Aorta (tissue), 5 donors: ENCODE data around the gene GRK1. TPM values are rescaled to one million over a fixed set of nuclear protein-coding genes. Genes with fewer than 3 reads are reported as not detected.
"Not testable (repeated sequence)": the region's sequence is repeated elsewhere in the genome, so short reads cannot be mapped to it uniquely, and the experiment has no call there.

Experiments
- ATAC-seq: fragments of 200-7000 bp; cut with Tn5 transposase; one replicate; pipeline ENCODE4 v1.9.1; 2022; ENCODE audit warnings: moderate library complexity; ENCODE audit not compliant: low FRiP score
- DNase-seq, 2 donors: peaks; one replicate each; pipeline ENCODE4 v3.0.0-alpha.2; 2020
- H3K27ac ChIP-seq, 2 donors: one replicate each; pipeline ENCODE4 v1.5.1; 2013; ENCODE audit warnings: low read length in 2 of 2, mild to moderate bottlenecking in 2 of 2, moderate library complexity in 2 of 2, control low read depth in 1 of 2, inconsistent platforms in 1 of 2, low read depth in 1 of 2
- H3K27me3 ChIP-seq, 2 donors: one replicate each; pipeline ENCODE4 v1.6.1; 2013; ENCODE audit warnings: control low read depth in 1 of 2, low read length in 1 of 2, mild to moderate bottlenecking in 1 of 2, moderate library complexity in 1 of 2; ENCODE audit not compliant: insufficient read depth in 2 of 2, control insufficient read depth in 1 of 2
- H3K36me3 ChIP-seq, 2 donors: one replicate each; pipeline ENCODE4 v1.6.1; 2013; ENCODE audit warnings: control low read depth in 1 of 2, low read length in 1 of 2, mild to moderate bottlenecking in 1 of 2; ENCODE audit not compliant: insufficient read depth in 2 of 2, control insufficient read depth in 1 of 2
- H3K4me1 ChIP-seq, 2 donors: one replicate each; pipeline ENCODE4 v1.6.1; 2013; ENCODE audit warnings: low read length in 2 of 2, control low read depth in 1 of 2, mild to moderate bottlenecking in 1 of 2, moderate library complexity in 1 of 2; ENCODE audit not compliant: insufficient read depth in 2 of 2, control insufficient read depth in 1 of 2
- H3K4me3 ChIP-seq, 2 donors: one replicate each; pipeline ENCODE4 v1.5.1; 2013; ENCODE audit warnings: low read length in 2 of 2, control low read depth in 1 of 2, mild to moderate bottlenecking in 1 of 2
- H3K9me3 ChIP-seq: one replicate; pipeline ENCODE4 v1.6.1; 2013; ENCODE audit warnings: mild to moderate bottlenecking, low read length; ENCODE audit not compliant: control insufficient read depth
- WGBS, 2 donors: extraction: QIAGEN DNeasy Blood & Tissue Kit; methylation state at CpG; one replicate each; pipeline ENCODE4 v1.1.7; 2013; 5-methylcytosine and 5-hydroxymethylcytosine counted together
- intact Hi-C, 2 donors: fragments of 100-400 bp; cut with DNase I; formaldehyde crosslinking; loops; one replicate each; pipeline versions ENCODE4 v1.14.2 to v1.15.0; 2022
- polyA plus RNA-seq, 2 donors: library from polyadenylated mRNA; stranded (reverse); fragments of 200-250 nt; gene quantifications; one replicate each; pipeline ENCODE4 v1.2.3, GENCODE V29; 2013
- total RNA-seq, 2 donors: library from RNA; stranded (reverse); fragmentation: NEBNext Ultra II Directional; extraction: Animal tissue kit (Norgen Biotek cat#: 25700); gene quantifications; one replicate each; pipeline ENCODE4 v1.2.1, GENCODE V29; 2021
- donor health status: healthy with polysubstance abuse.
- donor health status: Bipolar disorder and iron deficiency.
- donor health status: DM: no; HTN: no; CAD: no.
- donor health status: DM: no; HTN: no; CAD: no.
- donor health status: DM: yes; HTN: yes; CAD: no.

The GRK1 gene
- total and polyA plus RNA-seq, 4 donors = 0.10 TPM; not detected in 3

DNA sequence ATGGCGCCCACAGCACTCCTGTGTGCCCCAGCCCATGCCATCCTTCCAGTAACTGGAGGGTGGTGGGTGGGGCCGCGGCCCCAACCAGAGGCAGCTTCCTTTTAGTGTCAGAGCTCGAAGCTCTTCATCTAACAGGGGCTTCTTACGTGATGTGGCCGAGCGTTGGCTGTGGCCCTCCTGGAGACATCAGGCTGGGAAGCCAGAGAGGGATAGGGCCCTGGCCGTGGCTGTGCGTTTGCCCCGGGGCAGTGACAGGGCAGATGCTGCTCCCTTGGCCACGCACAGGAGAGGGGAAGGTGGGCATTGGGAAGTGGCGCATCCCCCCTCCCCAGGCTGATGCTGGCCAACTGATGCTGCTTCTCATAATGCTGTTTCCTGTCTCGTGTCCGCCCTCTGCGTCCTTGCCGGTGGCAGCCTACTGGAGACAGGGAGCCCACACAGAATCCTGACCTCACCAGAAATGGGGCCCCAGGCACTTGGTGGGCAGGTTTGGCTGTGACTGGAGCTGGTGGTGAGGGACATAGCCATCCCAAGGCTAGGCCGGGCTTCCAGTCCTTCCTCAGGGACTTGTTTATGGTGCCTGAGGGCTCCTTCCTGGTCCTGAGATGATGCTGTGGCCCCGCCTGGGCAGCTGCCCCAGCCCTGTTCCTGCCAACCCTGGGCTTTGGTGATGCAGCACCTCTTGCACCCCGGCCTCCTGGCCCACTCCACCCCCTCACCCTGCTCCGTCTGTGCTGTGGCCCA lies 43.4 kb upstream of the GRK1 start:
- whole genome bisulfite sequencing, 2 donors = 92 to 96% methylated on average over 20 of the region's 20 CpGs
- no peak overlapping the region for H3K27ac ChIP-seq
- DNase-seq (peak; percentile 46 to 69), ATAC-seq (peak; percentile 36)
- H3K4me1 ChIP-seq = no peaks in the 10 kb centered on the region
- no peaks in the 10 kb centered on the region for H3K9me3 ChIP-seq
- intact Hi-C loops = no loop called here
- H3K4me3 ChIP-seq = no peak overlapping the region
- no peaks in the 10 kb centered on the region for H3K36me3 ChIP-seq
- H3K27me3 ChIP-seq = no peaks in the 10 kb centered on the region

DNA sequence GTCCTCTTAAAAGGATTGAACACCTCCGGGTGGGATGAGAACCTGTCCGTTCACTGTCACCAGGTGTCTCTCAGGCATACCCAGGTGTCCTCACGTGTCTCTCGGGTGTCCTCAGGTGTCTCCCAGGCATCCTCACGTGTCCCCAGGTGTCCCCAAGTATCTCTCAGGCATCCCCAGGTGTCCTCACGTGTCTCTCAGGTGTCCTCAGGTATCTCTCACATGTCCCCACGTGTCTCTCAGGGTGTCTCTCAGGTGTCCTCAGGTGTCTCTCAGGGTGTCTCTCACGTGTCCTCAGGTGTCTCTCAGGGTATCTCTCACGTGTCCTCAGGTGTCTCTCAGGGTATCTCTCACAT lies 42.8 kb upstream of the GRK1 start:
- intact Hi-C loops = no loop called here
- ATAC-seq (no peak), DNase-seq (peak in 1 of 2 donors; percentile 52)
- Histone ChIP-seq H3K9me3 (no peaks in the 10 kb centered on the region), H3K4me1 (no peaks in the 10 kb centered on the region), H3K27me3 (no peaks in the 10 kb centered on the region), H3K27ac (no peak overlapping the region), H3K4me3 (no peak overlapping the region), H3K36me3 (no peaks in the 10 kb centered on the region)
- 90 to 98% methylated on average over 9 of the region's 9 CpGs for WGBS, 2 donors

DNA sequence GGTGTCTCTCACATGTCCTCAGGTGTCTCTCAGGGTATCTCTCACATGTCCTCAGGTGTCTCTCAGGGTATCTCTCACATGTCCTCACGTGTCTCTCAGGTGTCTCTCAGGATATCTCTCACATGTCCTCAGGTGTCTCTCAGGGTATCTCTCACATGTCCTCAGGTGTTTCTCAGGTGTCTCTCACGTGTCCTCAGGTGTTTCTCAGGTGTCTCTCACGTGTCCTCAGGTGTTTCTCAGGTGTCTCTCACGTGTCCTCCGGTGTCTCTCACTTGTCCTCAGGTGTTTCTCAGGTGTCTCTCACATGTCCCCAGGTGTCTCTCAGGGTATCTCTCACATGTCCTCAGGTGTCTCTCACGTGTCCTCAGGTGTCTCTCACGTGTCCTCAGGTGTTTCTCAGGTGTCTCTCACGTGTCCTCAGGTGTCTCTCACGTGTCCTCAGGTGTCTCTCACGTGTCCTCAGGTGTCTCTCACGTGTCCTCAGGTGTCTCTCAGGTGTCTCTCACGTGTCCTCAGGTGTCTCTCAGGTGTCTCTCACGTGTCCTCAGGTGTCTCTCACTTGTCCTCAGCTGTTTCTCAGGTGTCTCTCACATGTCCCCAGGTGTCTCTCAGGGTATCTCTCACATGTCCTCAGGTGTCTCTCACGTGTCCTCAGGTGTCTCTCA lies 42.2 kb upstream of the GRK1 start:
- H3K27ac ChIP-seq, H3K27me3 ChIP-seq, H3K36me3 ChIP-seq, ATAC-seq, H3K4me1 ChIP-seq, intact Hi-C loops, H3K4me3 ChIP-seq, H3K9me3 ChIP-seq: not testable (repeated sequence)
- 89 to 92% methylated on average over 14 of the region's 14 CpGs for WGBS, 2 donors
- DNase-seq = peak in 1 of 2 donors; percentile 12

DNA sequence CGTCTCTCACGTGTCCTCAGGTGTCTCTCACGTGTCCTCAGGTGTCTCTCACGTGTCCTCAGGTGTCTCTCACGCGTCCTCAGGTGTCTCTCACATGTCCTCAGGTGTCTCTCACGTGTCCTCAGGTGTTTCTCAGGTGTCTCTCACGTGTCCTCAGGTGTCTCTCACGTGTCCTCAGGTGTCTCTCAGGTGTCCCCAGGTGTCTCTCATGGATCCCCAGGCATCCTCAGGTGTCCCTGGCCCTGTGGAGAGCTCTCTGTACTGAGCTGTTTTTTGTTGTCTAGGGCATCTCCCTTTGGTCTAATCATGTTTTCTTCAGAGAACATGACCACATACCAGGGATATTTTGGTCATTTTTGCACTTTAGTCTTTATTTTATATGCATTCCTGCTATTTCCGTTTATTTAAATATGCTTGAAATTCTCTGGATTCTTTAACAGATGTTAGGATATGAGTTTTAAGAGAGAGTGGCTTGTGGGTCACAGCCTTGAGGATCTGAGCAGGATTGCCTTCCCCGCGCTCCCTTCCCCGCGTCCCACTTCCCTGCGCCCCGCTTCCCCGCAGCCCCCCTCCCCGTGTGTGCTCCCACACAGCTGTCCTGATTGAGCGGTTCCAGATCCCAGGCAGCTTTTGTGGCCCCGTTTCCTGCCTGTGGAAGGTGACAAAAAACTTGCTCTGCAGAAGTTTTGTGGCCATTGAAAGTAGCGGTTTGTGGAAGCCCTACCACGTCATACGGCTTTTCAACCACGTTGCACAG lies 40.9 kb upstream of the GRK1 start:
- Histone ChIP-seq H3K27ac (no peak overlapping the region), H3K4me3 (no peak overlapping the region), H3K36me3 (no peaks in the 10 kb centered on the region), H3K27me3 (no peaks in the 10 kb centered on the region), H3K4me1 (no peaks in the 10 kb centered on the region), H3K9me3 (no peaks in the 10 kb centered on the region)
- WGBS, 2 donors = 54 to 58% methylated on average over 24 of the region's 24 CpGs
- intact Hi-C loops = no loop called here
- ATAC-seq = no peak
- peak; percentile 35 to 53 for DNase-seq

DNA sequence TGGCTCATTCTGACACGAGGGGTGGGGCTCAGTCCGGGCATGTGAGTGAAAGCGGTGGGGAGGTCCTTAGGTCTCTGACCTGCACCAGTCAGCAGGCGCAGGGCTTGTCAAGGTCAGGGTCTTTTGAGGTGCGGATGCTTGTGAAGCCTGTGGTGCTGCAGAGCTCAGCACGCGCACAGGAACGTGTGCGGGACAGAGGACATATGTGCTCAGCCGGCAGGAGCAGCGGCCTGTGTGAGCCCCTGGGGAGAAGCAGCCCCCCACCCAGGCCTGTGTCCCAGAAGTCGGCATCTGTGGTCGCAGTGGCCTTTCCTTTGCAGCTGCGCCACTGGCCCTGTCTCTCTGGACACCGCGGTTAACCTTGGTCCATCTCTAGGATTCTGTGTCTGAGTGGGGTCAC lies 39.9 kb upstream of the GRK1 start:
- peak; percentile 20 to 61 for DNase-seq
- no peak overlapping the region for H3K4me3 ChIP-seq
- intact Hi-C loops = no loop called here
- H3K36me3 ChIP-seq = no peaks in the 10 kb centered on the region
- no peaks in the 10 kb centered on the region for H3K9me3 ChIP-seq
- no peaks in the 10 kb centered on the region for H3K4me1 ChIP-seq
- no peak overlapping the region for H3K27ac ChIP-seq
- 86 to 90% methylated on average over 16 of the region's 16 CpGs for whole genome bisulfite sequencing, 2 donors
- ATAC-seq = no peak
- no peaks in the 10 kb centered on the region for H3K27me3 ChIP-seq

DNA sequence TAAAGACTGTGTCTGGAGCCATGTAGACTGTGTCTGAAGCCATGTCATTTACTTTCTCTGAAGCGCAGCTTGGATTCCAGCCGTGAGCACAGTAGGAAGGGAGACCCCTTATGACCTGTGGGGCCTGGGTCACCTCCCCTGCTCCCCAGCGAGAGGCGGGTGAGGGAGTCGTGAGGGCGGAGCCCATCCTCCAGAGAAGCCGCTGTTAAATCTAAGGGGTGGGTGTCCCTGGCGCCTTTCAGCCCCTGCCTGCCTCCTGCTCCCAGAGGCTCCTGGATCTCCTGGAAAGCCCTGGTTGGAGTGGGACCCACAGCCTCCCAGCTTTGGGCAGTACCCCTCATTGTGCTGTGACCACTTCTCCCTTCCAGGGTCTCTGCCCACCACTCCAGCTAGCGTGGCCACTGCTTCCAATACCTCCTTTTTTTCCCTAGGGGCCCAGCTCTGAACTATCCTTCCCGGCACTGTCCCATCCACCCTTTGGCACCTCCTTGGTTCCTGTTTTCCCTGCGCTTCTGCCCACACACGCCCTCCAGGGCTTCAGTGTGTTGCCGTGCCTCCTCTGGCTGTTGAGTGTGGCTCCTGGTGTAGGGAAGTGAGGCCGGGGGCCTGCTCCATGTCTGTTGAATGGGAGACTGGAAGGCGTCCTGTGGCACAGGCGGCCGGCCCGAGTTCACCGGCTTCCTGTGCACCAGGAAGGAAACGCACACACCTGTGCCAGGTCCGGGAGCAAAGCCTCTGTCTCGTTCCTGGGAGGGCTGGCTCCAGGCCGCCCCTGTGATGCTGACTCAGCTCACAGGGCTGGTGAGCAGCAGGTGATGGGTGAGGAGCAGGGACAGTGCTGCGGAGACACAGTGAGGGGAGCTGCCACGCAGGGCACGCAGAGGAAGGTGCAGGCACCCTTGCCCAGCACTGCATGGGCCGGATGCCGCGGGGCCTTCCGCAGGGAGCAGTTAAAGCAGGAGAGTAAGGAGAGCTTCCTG lies 38.4 kb upstream of the GRK1 start:
- Histone ChIP-seq H3K4me3 (no peak overlapping the region), H3K27me3 (no peaks in the 10 kb centered on the region), H3K4me1 (no peaks in the 10 kb centered on the region), H3K36me3 (no peaks in the 10 kb centered on the region), H3K9me3 (no peaks in the 10 kb centered on the region), H3K27ac (no peak overlapping the region)
- ATAC-seq (no peak), DNase-seq (peak; percentile 35 to 68)
- intact Hi-C loops = no loop called here
- 90 to 91% methylated on average over 30 of the region's 30 CpGs for WGBS, 2 donors

DNA sequence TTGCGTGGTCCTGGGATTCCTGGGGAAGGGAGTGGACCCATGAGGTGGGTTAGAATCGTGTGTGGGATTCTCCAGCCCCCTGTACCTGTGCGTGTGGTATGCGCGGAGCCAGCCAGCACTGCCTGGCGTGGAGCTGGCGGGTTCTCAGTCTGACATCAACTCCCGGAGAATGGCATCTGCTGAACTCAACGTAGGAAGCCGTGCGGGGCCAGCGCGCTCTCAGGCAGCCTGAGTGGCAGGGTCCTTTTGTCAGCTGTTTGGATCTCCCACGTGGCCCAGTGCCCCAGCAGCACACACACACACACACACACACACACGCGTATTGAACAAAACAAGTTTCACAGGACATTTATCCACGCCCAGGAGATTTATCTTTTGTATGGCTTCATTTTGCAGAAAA lies 37.2 kb upstream of the GRK1 start:
- Histone ChIP-seq H3K27me3 (no peaks in the 10 kb centered on the region), H3K4me1 (no peaks in the 10 kb centered on the region), H3K4me3 (no peak overlapping the region), H3K36me3 (no peaks in the 10 kb centered on the region), H3K27ac (no peak overlapping the region), H3K9me3 (no peaks in the 10 kb centered on the region)
- peak; percentile 35 to 43 for DNase-seq
- intact Hi-C loops = no loop called here
- ATAC-seq = no peak
- 92 to 95% methylated on average over 17 of the region's 17 CpGs for WGBS, 2 donors

DNA sequence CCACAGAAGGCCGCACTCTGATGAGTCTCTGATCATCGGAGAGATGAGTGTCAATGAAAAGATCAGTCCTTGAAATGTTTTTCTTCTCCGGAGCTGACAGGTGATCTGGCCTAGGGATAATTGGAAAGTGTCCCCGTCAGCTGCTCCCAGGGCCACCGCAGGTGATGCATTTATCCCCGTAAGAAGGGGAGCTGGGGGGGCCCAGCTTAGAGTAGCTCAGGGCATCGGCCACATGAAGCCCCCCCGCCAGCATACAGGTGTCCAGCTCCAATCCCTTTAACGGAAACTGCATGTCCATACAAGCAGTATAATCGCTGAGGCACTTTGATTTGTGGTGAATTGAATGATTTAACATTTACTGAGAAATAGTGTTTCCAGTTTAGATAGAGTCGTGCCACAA lies 36.7 kb upstream of the GRK1 start:
- H3K4me1 ChIP-seq = no peaks in the 10 kb centered on the region
- ATAC-seq (no peak), DNase-seq (peak; percentile 30 to 36)
- no peaks in the 10 kb centered on the region for H3K9me3 ChIP-seq
- no peak overlapping the region for H3K27ac ChIP-seq
- intact Hi-C loops = no loop called here
- no peaks in the 10 kb centered on the region for H3K27me3 ChIP-seq
- 94 to 96% methylated on average over 11 of the region's 11 CpGs for WGBS, 2 donors
- H3K4me3 ChIP-seq = no peak overlapping the region
- H3K36me3 ChIP-seq = no peaks in the 10 kb centered on the region
